GM21360 (cell line): ENCODE measurements around the gene OSBP2.
"Not testable (repeated sequence)": the region's sequence is repeated elsewhere in the genome, so short reads cannot be mapped to it uniquely, and the experiment has no call there.

Experiments
- ATAC-seq: cut with Tn5 transposase; IDR thresholded peaks from one replicate; pipeline ENCODE4 v1.9.1; 2021; ENCODE audit warnings: mild to moderate bottlenecking, moderate library complexity; ENCODE audit not compliant: unreplicated experiment

The OSBP2 gene

GRCh38 chr22:30718491-30718890 is 23.8 kb downstream of the OSBP2 start:
- ATAC-seq = no peak

GRCh38 chr22:30718938-30719337 is 24.3 kb downstream of the OSBP2 start:
- ATAC-seq = no peak

DNA sequence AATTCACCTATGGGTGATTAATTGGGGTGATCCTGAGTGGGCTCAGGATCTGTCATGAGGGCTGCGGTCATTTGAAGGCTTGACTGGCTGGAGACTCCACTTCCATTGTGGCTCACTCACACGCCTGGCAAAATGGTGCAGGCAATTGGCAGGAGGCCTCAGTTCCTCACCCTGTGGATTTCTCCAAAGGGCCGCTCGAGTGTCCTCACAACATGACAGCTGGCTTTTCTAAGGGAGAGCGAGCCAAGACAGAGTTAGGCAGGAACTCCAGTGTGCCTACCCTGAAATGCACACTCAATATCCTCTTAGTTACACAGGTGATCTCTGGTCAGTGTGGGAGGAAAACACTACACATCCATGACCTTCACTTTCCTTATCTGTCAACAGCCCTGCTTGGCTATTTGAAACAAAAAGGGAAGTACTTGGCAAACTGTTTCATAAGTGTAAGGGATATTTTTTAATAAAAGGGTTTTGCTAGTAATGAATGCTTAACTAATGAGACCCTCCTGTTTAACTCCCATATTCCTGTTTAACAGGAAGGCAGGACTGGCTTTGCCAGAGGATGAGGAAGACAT is 25.7 kb downstream of the OSBP2 start:
- ATAC-seq = no peak

- no peak for ATAC-seq
Observed at GRCh38 chr22:30721741-30722140, 27.1 kb downstream of the OSBP2 start.

DNA sequence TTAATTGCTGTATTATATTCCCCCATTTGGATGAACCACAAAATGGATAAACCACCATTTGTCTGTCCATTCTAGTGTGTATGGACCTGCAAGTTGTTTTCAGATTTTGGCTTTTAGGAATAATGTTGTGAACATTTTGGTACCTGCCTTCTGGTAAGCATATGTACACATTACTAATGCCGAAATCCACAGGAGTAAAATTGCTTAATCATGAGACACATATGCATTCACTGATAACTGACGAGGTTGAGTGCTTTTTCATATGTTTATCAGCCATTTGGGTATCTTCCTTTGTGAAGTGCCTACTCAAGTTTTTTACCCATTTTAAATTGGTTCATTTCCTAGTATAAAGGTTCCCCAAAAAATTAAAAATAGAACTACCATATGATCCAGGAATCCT is 34.2 kb downstream of the OSBP2 start:
- ATAC-seq = no peak

GRCh38 chr22:30731658-30732057 is 37.0 kb downstream of the OSBP2 start:
- no peak for ATAC-seq

- ATAC-seq = no peak
Observed at GRCh38 chr22:30732426-30732825, 37.8 kb downstream of the OSBP2 start.

DNA sequence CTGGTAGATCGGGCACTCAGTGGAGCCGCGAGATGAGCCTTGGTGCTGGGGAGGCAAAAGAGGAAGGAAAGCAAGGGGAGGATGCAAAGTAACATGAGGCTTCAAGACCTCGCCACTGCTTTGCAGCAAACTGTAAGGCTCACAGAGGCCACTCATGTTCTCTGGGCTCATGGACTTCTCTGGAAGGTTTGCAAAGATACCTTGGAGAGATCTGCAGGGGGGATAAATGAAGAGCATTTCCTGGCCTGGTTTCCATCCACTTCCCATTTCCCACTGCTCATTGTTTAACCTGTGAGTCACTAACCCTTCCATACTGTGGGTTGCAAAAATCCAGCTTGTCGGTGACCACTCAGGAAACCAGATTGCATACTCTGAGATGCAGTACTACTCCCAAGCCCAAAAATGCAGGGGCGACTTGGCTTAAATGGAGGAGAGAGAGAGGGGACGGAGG is 38.5 kb downstream of the OSBP2 start:
- ATAC-seq = no peak

- ATAC-seq = not testable (repeated sequence)
Observed at GRCh38 chr22:30740007-30740406, 45.3 kb downstream of the OSBP2 start.

- ATAC-seq = not testable (repeated sequence)
Observed at GRCh38 chr22:30740511-30740910, 45.8 kb downstream of the OSBP2 start.

GRCh38 chr22:30742291-30743256 is 47.9 kb downstream of the OSBP2 start:
- no peak for ATAC-seq

GRCh38 chr22:30743257-30744020 is 48.8 kb downstream of the OSBP2 start:
- ATAC-seq = no peak

GRCh38 chr22:30744224-30744623 is 49.5 kb downstream of the OSBP2 start:
- no peak for ATAC-seq

GRCh38 chr22:30747493-30747892 is 52.8 kb downstream of the OSBP2 start:
- no peak for ATAC-seq

DNA sequence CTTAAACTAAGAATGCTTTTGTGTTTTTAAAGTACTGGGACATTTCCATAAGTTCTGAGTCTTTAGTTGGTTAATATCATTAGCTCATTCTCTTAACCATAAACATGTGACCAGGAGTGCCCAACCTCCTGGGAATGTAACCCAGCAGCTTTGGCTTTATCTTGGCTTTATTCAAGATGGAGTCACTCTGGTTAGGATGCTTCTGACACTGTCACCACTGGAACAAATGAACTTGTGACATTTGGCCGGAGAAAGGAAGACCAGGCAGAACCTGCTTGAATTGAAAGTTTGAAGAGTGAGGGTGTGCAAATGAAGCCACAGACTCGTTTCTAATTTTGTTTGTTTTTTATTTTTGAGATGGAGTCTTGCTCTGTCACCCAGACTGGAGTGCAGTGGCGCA is 54.6 kb downstream of the OSBP2 start:
- ATAC-seq = no peak

GRCh38 chr22:30749849-30750248 is 55.2 kb downstream of the OSBP2 start:
- no peak for ATAC-seq

DNA sequence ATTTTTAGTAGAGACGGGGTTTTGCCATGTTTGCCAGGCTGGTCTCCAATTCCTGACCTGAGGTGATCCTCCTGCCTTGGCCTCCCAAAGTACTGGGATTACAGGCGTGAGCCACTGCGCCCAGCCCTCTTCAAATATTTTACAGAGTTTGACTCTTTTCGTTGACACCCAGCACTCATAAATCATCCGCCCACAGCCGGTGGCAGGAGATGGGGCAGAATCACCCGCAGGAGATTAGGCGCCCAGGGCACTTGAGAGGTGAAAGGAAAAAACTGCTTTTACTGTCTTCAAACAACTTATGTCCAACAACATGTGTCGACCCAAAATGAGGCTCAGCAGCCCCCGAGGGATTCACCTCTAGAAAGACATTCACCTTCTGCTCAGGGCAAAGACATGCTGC is 56.9 kb downstream of the OSBP2 start:
- no peak for ATAC-seq

DNA sequence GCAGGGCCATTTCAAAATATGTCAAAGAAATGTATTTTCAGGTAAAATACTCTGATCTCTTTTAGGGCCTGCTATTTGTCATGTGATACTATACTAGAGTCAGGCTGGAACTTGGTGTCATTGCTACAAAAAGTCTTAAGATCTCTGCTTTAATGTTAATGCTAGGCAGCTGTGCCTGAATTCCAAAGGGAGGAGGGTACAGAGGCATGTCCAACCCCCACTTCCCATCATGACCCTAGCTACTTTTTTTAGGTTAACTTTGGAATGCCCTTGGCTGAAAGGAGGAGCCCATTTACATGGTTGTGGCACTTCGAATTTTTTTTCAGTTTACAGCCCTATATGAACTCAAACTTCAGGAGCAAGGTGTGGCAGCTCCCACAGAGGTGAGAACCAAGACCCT is 58.1 kb downstream of the OSBP2 start:
- no peak for ATAC-seq

- no peak for ATAC-seq
Observed at GRCh38 chr22:30753701-30754100, 59.0 kb downstream of the OSBP2 start.

DNA sequence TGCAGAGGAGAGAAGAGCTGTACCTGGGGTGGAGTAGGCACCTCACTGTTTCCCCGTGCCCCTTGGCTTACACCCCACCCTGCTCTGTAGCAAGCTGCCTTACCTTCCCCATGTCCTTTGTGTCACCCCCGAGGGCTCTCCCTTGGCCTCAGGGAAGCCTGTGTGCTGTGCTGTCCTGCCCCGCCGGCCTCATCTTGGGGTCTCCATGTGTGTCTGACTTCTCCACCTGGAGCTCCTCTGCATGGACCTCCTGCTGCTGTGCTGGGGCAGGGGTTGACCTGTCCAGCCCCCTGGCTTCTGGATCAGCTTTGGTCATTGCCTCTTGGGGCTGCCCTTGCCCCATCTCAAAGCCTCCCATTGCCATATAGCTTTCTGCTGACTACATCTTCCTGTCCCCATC is 59.8 kb downstream of the OSBP2 start:
- no peak for ATAC-seq

- ATAC-seq = no peak
Observed at GRCh38 chr22:30754971-30755758, 60.5 kb downstream of the OSBP2 start.
